DND-41 (cell line): ENCODE measurements around the gene JAK1.

Source experiments
- ATAC-seq: fragments of 200-7000 bp; cut with Tn5 transposase; 3 replicates; pipeline ENCODE4 v1.9.1; 2021; ENCODE audit warnings: low read depth; ENCODE audit not compliant: insufficient read depth
- DNase-seq: peaks from one replicate; pipeline ENCODE4 v3.0.0-alpha.2; 2020
- H2AFZ ChIP-seq: 2 replicates; pipeline ENCODE4 v1.6.0; 2012; ENCODE audit warnings: low read depth, low read length
- H3K27ac ChIP-seq: 2 replicates; pipeline ENCODE4 v1.5.1; 2012; ENCODE audit warnings: low read length, inconsistent platforms
- H3K27me3 ChIP-seq: fragments of 200-600 bp; sonication (generic); 2 replicates; pipeline ENCODE4 v1.6.0; 2012; ENCODE audit warnings: low read length, mild to moderate bottlenecking, inconsistent platforms; ENCODE audit not compliant: insufficient read depth, poor library complexity
- H3K36me3 ChIP-seq: 2 replicates; pipeline ENCODE4 v1.5.1; 2012; ENCODE audit warnings: low read length, inconsistent platforms; ENCODE audit not compliant: insufficient read depth
- H3K4me1 ChIP-seq: 2 replicates; pipeline ENCODE4 v1.5.1; 2012; ENCODE audit warnings: mild to moderate bottlenecking, low read length; ENCODE audit not compliant: insufficient read depth
- H3K4me2 ChIP-seq: 2 replicates; pipeline ENCODE4 v1.6.0; 2012; ENCODE audit warnings: mild to moderate bottlenecking, moderate library complexity, low read length, inconsistent platforms; ENCODE audit not compliant: insufficient read depth
- H3K4me3 ChIP-seq, 2 experiments: fragments of 200-600 bp in 1 of 2; shearing (Covaris generic) in 1 of 2; 2 replicates each; pipeline ENCODE4 v1.5.1; 2012 to 2016; ENCODE audit warnings: inconsistent platforms in 2 of 2, low read length in 2 of 2, mild to moderate bottlenecking in 2 of 2, low read depth in 1 of 2, moderate library complexity in 1 of 2
- H3K79me2 ChIP-seq: 2 replicates; pipeline ENCODE4 v1.6.0; 2012; ENCODE audit warnings: low read length, inconsistent platforms; ENCODE audit not compliant: insufficient read depth
- H3K9ac ChIP-seq: 2 replicates; pipeline ENCODE4 v1.6.0; 2012; ENCODE audit warnings: low read depth, mild to moderate bottlenecking, inconsistent platforms, low read length, moderate library complexity
- H3K9me3 ChIP-seq: 2 replicates; pipeline ENCODE4 v1.5.1; 2012; ENCODE audit warnings: low read length, moderate library complexity, mild to moderate bottlenecking, inconsistent platforms; ENCODE audit not compliant: insufficient read depth, severe bottlenecking
- H4K20me1 ChIP-seq: 2 replicates; pipeline ENCODE4 v1.6.0; 2012; ENCODE audit warnings: low read length; ENCODE audit not compliant: insufficient read depth
- EZH2 ChIP-seq: IDR thresholded peaks from 3 replicates; pipeline ENCODE4 v1.6.1; 2012; ENCODE audit warnings: borderline replicate concordance, low read depth, mild to moderate bottlenecking, moderate library complexity, low read length, inconsistent platforms; ENCODE audit not compliant: severe bottlenecking
- TF ChIP-seq, protein P1 (sequence below): IDR thresholded peaks from 2 replicates; pipeline ENCODE4 v1.5.1; 2012; ENCODE audit warnings: borderline replicate concordance, low read length, moderate library complexity, mild to moderate bottlenecking; ENCODE audit not compliant: poor library complexity, severe bottlenecking; ENCODE audit errors: extremely low read depth

JAK1 gene

DNA sequence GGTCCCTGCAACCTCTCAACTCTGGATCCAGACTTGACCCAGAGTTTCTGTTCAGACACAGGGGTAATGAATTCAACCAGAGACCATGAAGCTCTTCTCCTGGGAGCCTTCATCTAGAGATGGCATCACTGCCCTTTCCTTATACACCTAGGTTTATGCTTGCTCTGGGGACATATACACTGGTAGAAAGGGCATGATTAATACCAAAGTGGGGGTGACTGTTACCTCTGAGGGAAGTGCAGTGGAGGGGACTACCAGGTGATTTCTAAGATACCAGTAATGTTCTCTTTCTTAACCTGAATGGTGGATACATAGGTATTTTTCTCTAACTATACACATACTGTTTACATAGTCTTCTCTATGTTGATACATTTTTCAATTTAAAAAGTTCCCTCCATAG is 48.4 kb downstream of the JAK1 start:
- Histone ChIP-seq H3K36me3 (no peaks in the 10 kb centered on the region), H3K27ac (no peak overlapping the region), H3K4me2 (no peak overlapping the region), H3K27me3 (no peaks in the 10 kb centered on the region), H3K79me2 (peaks cover 89% of the 10 kb centered on the region), H3K9me3 (no peaks in the 10 kb centered on the region), H4K20me1 (peaks cover 78% of the 10 kb centered on the region), H3K4me1 (peaks cover 14% of the 10 kb centered on the region), H3K9ac (no peak overlapping the region), H2AFZ (no peak overlapping the region), H3K4me3 (no peak overlapping the region)
- DNase-seq, result no peak
- TF ChIP-seq, protein P1, sequence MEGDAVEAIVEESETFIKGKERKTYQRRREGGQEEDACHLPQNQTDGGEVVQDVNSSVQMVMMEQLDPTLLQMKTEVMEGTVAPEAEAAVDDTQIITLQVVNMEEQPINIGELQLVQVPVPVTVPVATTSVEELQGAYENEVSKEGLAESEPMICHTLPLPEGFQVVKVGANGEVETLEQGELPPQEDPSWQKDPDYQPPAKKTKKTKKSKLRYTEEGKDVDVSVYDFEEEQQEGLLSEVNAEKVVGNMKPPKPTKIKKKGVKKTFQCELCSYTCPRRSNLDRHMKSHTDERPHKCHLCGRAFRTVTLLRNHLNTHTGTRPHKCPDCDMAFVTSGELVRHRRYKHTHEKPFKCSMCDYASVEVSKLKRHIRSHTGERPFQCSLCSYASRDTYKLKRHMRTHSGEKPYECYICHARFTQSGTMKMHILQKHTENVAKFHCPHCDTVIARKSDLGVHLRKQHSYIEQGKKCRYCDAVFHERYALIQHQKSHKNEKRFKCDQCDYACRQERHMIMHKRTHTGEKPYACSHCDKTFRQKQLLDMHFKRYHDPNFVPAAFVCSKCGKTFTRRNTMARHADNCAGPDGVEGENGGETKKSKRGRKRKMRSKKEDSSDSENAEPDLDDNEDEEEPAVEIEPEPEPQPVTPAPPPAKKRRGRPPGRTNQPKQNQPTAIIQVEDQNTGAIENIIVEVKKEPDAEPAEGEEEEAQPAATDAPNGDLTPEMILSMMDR, result no peak
- TF ChIP-seq EZH2, result no peak
- no peak for ATAC-seq

DNA sequence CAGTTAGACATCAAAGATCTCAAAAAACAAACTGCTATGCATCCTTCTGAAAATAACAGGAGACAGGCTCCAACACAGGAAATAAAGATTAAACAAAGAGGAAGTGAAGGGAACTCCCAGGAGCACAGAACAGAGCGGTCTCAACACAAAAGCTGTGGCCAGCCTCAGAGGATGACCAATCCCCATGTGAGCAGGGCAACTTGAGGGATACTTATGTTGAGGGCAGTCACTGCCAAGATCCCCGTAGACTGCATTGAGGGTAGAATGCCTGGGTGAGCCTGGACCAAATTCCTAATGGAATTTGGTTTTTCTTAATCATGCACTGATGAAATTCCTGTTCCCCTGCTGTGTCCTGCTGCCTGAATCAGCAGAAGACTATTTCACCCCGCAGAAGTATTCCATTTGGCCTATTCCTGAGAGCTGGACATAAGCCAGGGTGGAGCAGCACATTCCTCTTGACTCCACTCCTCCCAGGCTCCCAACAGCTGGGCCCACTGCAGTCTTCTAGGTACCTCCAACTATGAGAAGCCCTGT is 49.0 kb downstream of the JAK1 start:
- H3K4me3 ChIP-seq, result no peak overlapping the region
- peaks cover 89% of the 10 kb centered on the region for H3K79me2 ChIP-seq
- no peaks in the 10 kb centered on the region for H3K9me3 ChIP-seq
- H3K27me3 ChIP-seq, result no peaks in the 10 kb centered on the region
- no peaks in the 10 kb centered on the region for H3K36me3 ChIP-seq
- peaks cover 78% of the 10 kb centered on the region for H4K20me1 ChIP-seq
- no peak overlapping the region for H2AFZ ChIP-seq
- no peak overlapping the region for H3K9ac ChIP-seq
- peak overlapping the region; percentile 15; the same call in 1 of the 2 replicates for H3K27ac ChIP-seq
- peak; percentile 31; the same call in 1 of the 3 replicates for ATAC-seq
- TF ChIP-seq EZH2, result no peak
- TF ChIP-seq, protein P1, result no peak
- H3K4me1 ChIP-seq, result peaks cover 14% of the 10 kb centered on the region
- no peak for DNase-seq
- no peak overlapping the region for H3K4me2 ChIP-seq

DNA sequence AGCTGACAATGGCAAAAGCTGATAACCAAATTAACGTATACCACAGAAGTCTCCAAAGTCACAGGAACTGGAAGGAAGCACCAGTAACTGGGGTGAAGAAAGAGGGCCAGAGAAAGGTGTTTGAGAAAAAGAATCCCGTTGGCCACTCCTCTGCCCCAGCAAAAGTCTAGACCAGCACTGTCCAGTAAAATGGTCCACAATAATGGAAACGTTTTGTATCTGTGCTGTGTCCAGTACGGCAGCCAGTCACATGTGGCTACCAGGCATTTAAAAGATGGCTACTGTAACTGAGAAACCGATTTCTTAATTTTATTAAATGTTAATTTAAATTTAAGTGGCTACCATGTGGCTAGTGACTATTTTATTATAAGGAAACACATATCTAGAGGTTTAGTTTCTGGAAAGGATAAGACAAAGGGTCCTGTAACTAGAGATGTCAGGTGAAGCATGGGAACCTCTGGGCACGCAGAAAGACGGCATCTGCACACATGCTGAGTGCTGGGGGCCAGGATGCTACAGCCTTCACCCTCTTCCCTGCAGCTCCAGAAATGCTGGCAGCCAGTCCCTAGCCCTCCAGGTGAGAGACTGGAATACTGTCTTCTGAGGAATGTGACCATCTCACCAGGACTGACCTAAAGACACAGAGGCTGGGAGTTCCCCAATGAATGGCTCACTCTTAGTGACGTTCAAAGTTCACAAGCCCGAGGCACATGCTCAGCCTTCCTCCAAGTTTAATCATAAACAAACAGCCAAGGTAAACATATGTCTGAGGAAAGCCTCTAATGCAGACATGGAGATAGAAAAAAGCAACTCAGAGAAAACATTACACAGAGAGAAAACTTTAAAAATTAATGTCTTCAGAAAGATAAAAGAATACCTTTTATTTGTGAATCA is 50.7 kb downstream of the JAK1 start:
- Histone ChIP-seq H3K27ac (no peak overlapping the region), H2AFZ (no peak overlapping the region), H3K4me1 (peaks cover 14% of the 10 kb centered on the region), H3K4me3 (no peak overlapping the region), H3K36me3 (no peaks in the 10 kb centered on the region), H3K9ac (no peak overlapping the region), H3K9me3 (no peaks in the 10 kb centered on the region), H3K4me2 (no peak overlapping the region), H3K79me2 (peaks cover 89% of the 10 kb centered on the region), H3K27me3 (no peaks in the 10 kb centered on the region), H4K20me1 (peaks cover 76% of the 10 kb centered on the region)
- DNase-seq (no peak), ATAC-seq (no peak)
- TF ChIP-seq, protein P1, result no peak
- TF ChIP-seq EZH2, result no peak
